Nephron progenitor cell (in vitro differentiated cells): Measurements from ENCODE around the gene KRTAP10-2.

Experiments used
- DNase-seq: peaks from one replicate; pipeline ENCODE4 v3.0.0; 2021
- H3K27ac Mint-ChIP-seq: 2 replicates; pipeline ENCODE4 v1.8.0; 2021; ENCODE audit warnings: mild to moderate bottlenecking, moderate library complexity, mixed read lengths
- H3K27me3 Mint-ChIP-seq: 2 replicates; pipeline ENCODE4 v1.8.0; 2021; ENCODE audit warnings: mild to moderate bottlenecking, low read depth, mixed read lengths; ENCODE audit not compliant: poor library complexity
- H3K36me3 Mint-ChIP-seq: 2 replicates; pipeline ENCODE4 v1.8.0; 2021; ENCODE audit warnings: low read depth, mixed read lengths
- H3K4me1 Mint-ChIP-seq: 2 replicates; pipeline ENCODE4 v1.8.0; 2021; ENCODE audit warnings: mixed read lengths
- H3K4me3 Mint-ChIP-seq: 2 replicates; pipeline ENCODE4 v1.8.0; 2021; ENCODE audit warnings: mild to moderate bottlenecking, moderate library complexity, mixed read lengths
- H3K9me3 Mint-ChIP-seq: 2 replicates; pipeline ENCODE4 v1.8.0; 2021; ENCODE audit warnings: mild to moderate bottlenecking, moderate library complexity, mixed read lengths
- CTCF ChIP-seq: fragments of 200-600 bp; sonication (generic); IDR thresholded peaks from 2 replicates; pipeline ENCODE4 v1.5.0; 2021; ENCODE audit warnings: antibody characterized with exemption

KRTAP10-2 gene

GRCh38 chr21:44525391-44526095 lies 25.8 kb downstream of the KRTAP10-2 start:
- no peaks in the 10 kb centered on the region for H3K9me3 Mint-ChIP-seq
- DNase-seq = no peak
- H3K27me3 Mint-ChIP-seq = peaks cover 6% of the 10 kb centered on the region
- no peak overlapping the region for H3K27ac Mint-ChIP-seq
- TF ChIP-seq CTCF = no peak
- no peak overlapping the region for H3K4me3 Mint-ChIP-seq
- no peaks in the 10 kb centered on the region for H3K4me1 Mint-ChIP-seq
- H3K36me3 Mint-ChIP-seq = no peaks in the 10 kb centered on the region

- peaks cover 4% of the 10 kb centered on the region for H3K4me1 Mint-ChIP-seq
- H3K27ac Mint-ChIP-seq = no peak overlapping the region
- H3K9me3 Mint-ChIP-seq = no peaks in the 10 kb centered on the region
- DNase-seq = no peak
- H3K36me3 Mint-ChIP-seq = peaks cover 3% of the 10 kb centered on the region
- H3K4me3 Mint-ChIP-seq = no peak overlapping the region
- TF ChIP-seq CTCF = no peak
- peaks cover 5% of the 10 kb centered on the region for H3K27me3 Mint-ChIP-seq
These were observed 26.6 kb downstream of the KRTAP10-2 start for GRCh38 chr21:44524414-44525371.

GRCh38 chr21:44523567-44524413 lies 27.5 kb downstream of the KRTAP10-2 start:
- Mint-ChIP-seq H3K9me3 (no peaks in the 10 kb centered on the region), H3K27me3 (peaks cover 9% of the 10 kb centered on the region), H3K36me3 (peaks cover 4% of the 10 kb centered on the region), H3K27ac (no peak overlapping the region), H3K4me1 (peaks cover 4% of the 10 kb centered on the region), H3K4me3 (no peak overlapping the region)
- TF ChIP-seq CTCF = no peak
- DNase-seq = no peak

GRCh38 chr21:44522753-44523204 lies 28.5 kb downstream of the KRTAP10-2 start:
- peaks cover 14% of the 10 kb centered on the region for H3K4me1 Mint-ChIP-seq

More at GRCh38 chr21:44522753-44523204, 28.5 kb downstream of the KRTAP10-2 start:
- TF ChIP-seq CTCF = no peak
- no peak overlapping the region for H3K4me3 Mint-ChIP-seq
- no peak for DNase-seq
- H3K27me3 Mint-ChIP-seq = peaks cover 9% of the 10 kb centered on the region
- H3K9me3 Mint-ChIP-seq = no peaks in the 10 kb centered on the region
- H3K27ac Mint-ChIP-seq = no peak overlapping the region
- peaks cover 4% of the 10 kb centered on the region for H3K36me3 Mint-ChIP-seq
